Ovary (tissue), 3 donors: ENCODE results near the gene ELFN1.

ENCODE experiments used
- CTCF ChIP-seq, 3 donors: fragments of 450-650 bp in 2 of 3; fragments of 200-600 bp in 1 of 3; IDR thresholded peaks; one replicate each; pipeline versions ENCODE4 v1.5.1 to v1.8.0; 2016 to 2022; ENCODE audit warnings: antibody characterized with exemption in 3 of 3, mild to moderate bottlenecking in 1 of 3
- POLR2A ChIP-seq: fragments of 450-650 bp; IDR thresholded peaks from one replicate; pipeline ENCODE4 v1.6.1; 2017; ENCODE audit warnings: antibody characterized with exemption, mild to moderate bottlenecking, moderate library complexity
- donor health status: DM: no; HTN: no; CAD: no.

- no peak for TF ChIP-seq CTCF (IDR thresholded peaks at IDR 0.05)
- no peak for TF ChIP-seq POLR2A
Observed at GRCh38 chr7:1678571-1679325, 8.7 kb downstream of the ELFN1 start.
